Measurements from ENCODE around the gene TIAM2.

The TIAM2 gene

DNA sequence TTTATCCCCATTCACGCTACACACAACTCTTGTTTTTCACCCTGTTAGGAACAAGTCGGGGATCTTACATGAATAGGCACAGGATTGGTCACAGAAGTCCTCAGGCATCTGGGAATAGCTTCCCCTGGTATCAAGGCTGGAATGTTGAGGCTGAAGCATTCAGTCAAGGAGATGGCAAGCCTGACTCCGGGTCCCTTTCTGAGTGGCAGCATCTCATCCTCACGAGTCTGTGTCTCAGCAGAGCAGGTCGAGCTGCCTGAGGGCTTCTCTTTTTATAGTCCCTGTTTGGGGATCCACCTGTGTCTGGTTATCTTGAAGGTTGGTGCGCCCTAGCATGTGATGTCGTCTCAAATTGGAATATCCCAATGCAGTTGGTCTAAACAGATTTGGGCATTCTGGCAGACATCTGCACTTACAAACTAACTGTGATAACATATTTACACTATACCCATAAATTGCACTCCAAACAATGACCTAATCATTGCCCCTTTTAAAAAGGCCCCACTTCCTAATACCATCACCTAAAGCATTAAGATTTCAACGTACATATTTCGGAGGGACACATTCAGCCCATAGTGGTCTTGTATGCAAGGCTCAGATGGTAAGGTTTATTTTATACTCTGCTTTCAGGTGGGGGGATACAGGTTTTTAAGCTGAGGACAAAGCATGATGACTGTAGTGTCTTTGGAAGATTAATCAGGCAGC is 156.0 kb downstream of the TIAM2 start:
- TF ChIP-seq, protein P1, sequence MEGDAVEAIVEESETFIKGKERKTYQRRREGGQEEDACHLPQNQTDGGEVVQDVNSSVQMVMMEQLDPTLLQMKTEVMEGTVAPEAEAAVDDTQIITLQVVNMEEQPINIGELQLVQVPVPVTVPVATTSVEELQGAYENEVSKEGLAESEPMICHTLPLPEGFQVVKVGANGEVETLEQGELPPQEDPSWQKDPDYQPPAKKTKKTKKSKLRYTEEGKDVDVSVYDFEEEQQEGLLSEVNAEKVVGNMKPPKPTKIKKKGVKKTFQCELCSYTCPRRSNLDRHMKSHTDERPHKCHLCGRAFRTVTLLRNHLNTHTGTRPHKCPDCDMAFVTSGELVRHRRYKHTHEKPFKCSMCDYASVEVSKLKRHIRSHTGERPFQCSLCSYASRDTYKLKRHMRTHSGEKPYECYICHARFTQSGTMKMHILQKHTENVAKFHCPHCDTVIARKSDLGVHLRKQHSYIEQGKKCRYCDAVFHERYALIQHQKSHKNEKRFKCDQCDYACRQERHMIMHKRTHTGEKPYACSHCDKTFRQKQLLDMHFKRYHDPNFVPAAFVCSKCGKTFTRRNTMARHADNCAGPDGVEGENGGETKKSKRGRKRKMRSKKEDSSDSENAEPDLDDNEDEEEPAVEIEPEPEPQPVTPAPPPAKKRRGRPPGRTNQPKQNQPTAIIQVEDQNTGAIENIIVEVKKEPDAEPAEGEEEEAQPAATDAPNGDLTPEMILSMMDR (IDR thresholded peaks at IDR 0.05; ENCODE audit: low read depth, low read length): no peak
- no peaks in the 10 kb centered on the region for H3K27me3 ChIP-seq (ENCODE audit: insufficient read depth, low read depth, severe bottlenecking)
- no peak overlapping the region for H3K27ac ChIP-seq

GRCh38 chr6:155152211-155153076 is 157.3 kb downstream of the TIAM2 start:
- Histone ChIP-seq H3K9me3 (ENCODE audit: severe bottlenecking) (no peaks in the 10 kb centered on the region), H3K36me3 (peaks cover 56% of the 10 kb centered on the region), H3K4me3 (ENCODE audit: low read depth, low read length) (no peak overlapping the region), H3K27ac (no peak overlapping the region), H3K27me3 (ENCODE audit: insufficient read depth, low read depth, severe bottlenecking) (no peaks in the 10 kb centered on the region)
- peak; percentile 16 for DNase-seq
- TF ChIP-seq, protein P1 (IDR thresholded peaks at IDR 0.05; ENCODE audit: low read depth, low read length): peak; percentile 53

More for the DNA sequence above, 156.0 kb downstream of the TIAM2 start:
- Histone ChIP-seq H3K9me3 (ENCODE audit: severe bottlenecking) (no peaks in the 10 kb centered on the region), H3K4me3 (ENCODE audit: low read depth, low read length) (no peak overlapping the region), H3K36me3 (peaks cover 63% of the 10 kb centered on the region)
- DNase-seq: no peak

GRCh38 chr6:155154158-155154830 is 159.2 kb downstream of the TIAM2 start:
- no peaks in the 10 kb centered on the region for H3K27me3 ChIP-seq (ENCODE audit: insufficient read depth, low read depth, severe bottlenecking)
- H3K9me3 ChIP-seq (ENCODE audit: severe bottlenecking): no peaks in the 10 kb centered on the region
- no peak overlapping the region for H3K4me3 ChIP-seq (ENCODE audit: low read depth, low read length)
- DNase-seq: no peak
- TF ChIP-seq, protein P1 (IDR thresholded peaks at IDR 0.05; ENCODE audit: low read depth, low read length): no peak
- peaks cover 42% of the 10 kb centered on the region for H3K36me3 ChIP-seq
- no peak overlapping the region for H3K27ac ChIP-seq

GRCh38 chr6:155155787-155156447 is 160.8 kb downstream of the TIAM2 start:
- Histone ChIP-seq H3K4me3 (ENCODE audit: low read depth, low read length) (no peak overlapping the region), H3K27ac (no peak overlapping the region), H3K9me3 (ENCODE audit: severe bottlenecking) (no peaks in the 10 kb centered on the region), H3K36me3 (peaks cover 41% of the 10 kb centered on the region), H3K27me3 (ENCODE audit: insufficient read depth, low read depth, severe bottlenecking) (no peaks in the 10 kb centered on the region)
- DNase-seq: no peak
- TF ChIP-seq, protein P1 (IDR thresholded peaks at IDR 0.05; ENCODE audit: low read depth, low read length): no peak

DNA sequence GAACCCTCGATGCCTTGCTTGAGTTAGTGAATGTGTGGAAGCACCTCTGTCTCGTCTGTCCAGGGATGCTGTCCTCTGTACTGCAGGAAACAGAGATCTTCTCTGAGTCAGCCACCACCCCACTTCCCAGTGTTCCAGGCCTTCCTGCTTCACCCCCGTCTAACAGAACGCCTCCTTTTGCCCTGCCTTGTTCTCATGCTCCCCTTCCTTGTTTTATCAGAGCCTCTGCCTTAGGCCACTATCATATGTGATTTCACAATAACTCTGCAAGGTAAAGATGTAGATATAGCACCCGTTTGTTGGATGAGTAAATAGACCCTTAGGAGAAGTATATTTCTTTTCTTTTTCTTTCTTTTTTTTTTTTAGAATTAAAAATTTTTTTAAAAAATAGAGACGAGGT is 162.0 kb downstream of the TIAM2 start:
- Histone ChIP-seq H3K9me3 (ENCODE audit: severe bottlenecking) (no peaks in the 10 kb centered on the region), H3K4me3 (ENCODE audit: low read depth, low read length) (no peak overlapping the region), H3K27ac (no peak overlapping the region), H3K27me3 (ENCODE audit: insufficient read depth, low read depth, severe bottlenecking) (no peaks in the 10 kb centered on the region), H3K36me3 (peaks cover 33% of the 10 kb centered on the region)
- no peak for DNase-seq
- TF ChIP-seq, protein P1 (IDR thresholded peaks at IDR 0.05; ENCODE audit: low read depth, low read length): no peak

All from WERI-Rb-1 (cell line).